Stimulated activated CD8-positive, alpha-beta memory T cell treated with anti-CD3 and anti-CD28 coated beads, Interleukin-4, amount 100 ng/mL, for 24 hours (primary cell): Measurements from ENCODE around the gene CAMK2B.
"Not testable (repeated sequence)": the region's sequence is repeated elsewhere in the genome, so short reads cannot be mapped to it uniquely, and the experiment has no call there.

Source experiments
- DNase-seq: peaks from one replicate; pipeline ENCODE4 v3.0.0-alpha.2; 2020; ENCODE audit warnings: low read depth

Gene CAMK2B

DNA sequence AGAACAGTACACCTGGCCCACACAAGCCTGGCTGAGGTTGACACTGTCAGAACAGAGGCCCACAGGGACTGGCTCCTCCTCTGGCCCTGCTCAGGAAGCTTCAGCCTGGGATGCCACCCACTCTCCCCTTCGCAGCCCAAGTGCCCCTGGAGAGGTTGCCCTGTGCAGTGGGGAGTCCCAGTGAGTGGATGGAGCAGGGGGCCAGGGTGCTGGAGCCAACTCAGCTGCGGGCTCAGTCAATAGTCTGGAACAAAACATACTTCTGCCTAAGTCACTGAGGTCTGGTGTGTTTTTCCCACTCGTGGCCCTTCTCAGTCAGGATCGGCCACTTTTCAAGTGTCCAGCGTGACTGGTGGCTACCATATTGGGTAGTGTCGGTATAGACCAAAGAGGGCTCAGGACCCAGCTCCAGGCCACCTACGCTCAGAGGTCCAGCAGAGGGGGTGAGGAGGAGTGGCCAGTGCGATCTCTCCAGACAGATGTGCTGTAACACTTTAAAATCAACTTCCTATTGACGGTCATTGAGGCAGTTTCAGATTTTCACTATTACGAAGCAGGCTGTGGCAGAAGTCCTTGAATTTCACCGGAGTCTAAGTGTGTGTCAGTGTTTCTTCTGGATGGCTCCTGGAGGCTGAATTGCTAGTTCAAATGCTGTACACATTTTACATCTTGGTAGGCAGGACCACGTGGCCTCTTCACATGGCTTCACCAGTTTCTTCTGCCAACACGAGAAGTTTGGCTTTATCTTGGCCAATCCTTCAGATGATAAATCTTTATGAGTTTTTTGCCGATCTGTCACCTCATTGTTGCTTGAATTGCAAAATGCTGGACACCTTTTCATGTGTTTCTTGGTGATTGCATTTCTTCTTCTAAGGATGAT, 135.2 kb downstream of the CAMK2B start:
- no peak for DNase-seq

DNA sequence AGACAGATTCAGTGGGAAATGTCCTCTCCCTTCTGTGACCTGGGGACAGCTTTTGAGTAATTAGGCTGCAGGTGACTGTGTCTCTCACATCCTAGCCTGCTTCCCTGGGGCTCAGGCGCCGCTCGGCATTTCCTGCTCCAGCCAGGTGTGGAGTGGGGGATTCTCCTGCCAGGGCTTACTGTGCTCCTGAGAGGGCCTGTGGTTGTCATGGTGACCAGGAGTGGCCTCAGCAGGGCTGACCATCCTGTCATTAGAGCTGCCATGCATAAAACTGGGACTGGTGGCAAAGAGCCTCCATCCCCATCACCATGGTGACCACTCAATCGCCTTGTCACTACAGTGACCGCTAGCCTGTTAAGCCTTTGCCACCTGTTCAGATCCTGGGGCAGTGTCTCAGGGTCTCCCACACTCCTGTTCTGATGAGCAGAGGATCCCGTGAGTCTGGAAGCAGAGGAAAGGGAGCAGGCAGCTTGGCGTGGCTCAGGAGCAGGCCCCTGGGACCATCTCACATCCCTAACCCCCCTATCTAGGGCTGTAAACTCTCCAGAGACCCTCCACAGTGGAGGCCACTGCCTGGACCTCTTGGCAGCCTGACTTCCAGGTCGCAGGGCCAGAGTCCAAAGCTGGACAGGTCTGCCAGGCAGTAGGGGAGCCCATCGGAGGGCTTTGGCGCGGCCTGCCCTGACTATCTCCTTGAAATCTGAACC, 136.0 kb downstream of the CAMK2B start, which contains the start of gene GCK:
Gene GCK, minus strand, starts transcription at position 154 of the 707 bp plus-strand sequence. CDS start 486 bp downstream, outside the sequence.
- no peak for DNase-seq

DNA sequence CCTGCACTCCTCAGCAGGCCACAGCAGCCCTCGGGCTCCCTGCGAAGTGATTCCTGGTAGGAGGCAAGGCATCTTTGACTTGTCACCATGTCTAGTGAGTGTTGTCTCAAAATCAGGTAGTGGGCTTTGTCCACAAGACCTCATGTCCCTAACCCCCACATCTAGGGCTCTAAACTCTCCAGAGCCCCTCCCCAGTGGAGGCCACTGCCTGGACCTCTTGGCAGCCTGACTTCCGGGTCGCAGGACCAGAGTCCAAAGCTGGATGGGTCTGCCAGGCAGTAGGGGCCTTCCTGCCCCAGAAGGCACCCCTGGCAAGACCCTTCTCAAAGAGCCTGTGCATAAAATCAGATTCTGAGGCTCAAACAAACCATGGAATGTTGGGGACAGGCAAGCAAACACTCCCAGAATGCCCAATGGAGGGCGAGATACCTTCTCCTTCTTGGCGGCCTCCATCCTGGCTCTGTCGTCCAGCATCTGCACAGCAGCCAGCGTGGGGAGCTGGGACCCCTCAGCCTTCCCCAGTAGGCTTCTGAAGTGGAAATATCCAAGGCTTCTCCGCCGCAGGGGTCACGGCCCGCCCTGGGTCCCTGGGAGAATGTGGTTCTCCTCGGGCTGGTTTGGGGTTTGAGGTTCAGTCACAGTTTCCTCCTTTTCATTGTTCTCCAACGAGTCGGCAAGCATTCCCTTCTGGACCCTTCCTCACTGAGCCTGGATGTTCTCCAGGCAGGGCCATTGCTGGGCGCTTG, 136.7 kb downstream of the CAMK2B start:
- no peak for DNase-seq

DNA sequence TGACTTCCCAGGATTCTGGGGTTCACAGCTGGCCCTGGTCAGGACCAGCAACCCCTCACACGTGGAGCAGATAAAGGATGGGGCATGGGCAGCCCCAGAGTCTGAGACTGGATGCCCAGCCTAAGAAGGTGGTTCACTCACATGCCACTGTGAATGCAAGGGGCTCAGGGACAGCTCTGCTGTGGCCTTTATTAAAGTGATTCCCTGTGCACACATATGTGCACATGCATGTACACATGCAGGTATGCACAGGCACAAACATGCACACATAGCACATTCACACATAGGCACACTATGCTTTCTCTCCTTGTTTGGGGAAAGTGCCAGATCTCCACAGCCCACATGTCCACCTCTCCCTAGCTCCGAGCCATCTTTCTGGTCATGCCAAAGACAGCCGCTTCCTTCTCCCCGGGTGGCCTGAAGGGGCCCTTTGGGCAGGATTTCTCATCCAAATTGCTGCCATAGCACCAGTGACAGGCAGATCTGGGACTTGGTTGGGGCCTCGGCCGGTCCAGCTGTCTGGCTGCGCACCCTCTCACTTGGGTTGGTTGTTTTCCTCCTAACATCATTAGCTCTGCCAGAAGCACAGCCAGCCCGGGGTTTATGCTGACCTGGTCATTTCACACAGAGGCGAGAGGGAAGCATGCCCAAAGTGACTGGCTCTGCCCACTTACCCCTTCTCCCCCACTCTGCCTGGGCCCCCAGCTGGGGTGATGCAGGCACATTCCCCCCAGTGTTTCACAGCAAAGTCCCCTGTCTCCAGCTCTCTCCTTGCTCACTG, 137.6 kb downstream of the CAMK2B start:
- DNase-seq = no peak

DNA sequence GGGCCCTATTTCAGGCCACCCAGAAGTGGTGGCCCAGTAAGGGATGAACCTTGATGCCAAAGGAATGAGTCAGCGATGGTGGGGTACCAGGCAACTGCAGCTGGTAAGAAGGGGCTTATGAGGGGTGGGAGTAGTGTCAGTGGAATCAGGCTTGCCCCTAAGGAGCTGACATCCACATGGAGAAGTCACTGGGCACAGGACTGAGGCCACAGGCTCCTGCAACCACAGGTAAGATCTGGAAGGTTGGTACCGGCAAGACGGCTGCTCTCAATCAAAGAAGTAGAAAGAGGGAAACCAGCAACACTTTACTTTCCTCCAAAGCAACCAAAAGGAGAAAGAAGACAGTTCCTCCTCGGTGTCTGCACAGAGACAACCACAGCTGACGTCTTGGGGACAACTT, 138.7 kb downstream of the CAMK2B start:
- no peak for DNase-seq

DNA sequence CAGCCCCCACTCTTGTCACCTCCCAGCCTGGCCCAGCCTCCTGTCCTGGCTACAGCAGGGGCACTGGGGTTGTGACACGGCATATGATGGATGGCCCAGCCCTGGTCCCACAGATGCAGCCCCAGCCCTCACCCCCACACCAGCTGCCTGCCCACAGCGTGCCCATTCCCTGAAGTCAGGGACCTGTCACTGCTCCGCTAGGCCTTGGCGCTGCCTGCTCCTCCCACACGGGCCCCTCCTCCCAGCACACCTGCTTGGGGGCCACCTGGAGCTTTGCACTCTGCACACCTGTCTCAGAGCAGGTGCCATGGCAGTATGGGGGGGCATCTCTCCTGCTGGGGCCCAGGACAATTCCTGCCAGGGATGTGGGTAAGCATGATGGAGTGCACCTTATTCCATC, 139.7 kb downstream of the CAMK2B start:
- DNase-seq = no peak

DNA sequence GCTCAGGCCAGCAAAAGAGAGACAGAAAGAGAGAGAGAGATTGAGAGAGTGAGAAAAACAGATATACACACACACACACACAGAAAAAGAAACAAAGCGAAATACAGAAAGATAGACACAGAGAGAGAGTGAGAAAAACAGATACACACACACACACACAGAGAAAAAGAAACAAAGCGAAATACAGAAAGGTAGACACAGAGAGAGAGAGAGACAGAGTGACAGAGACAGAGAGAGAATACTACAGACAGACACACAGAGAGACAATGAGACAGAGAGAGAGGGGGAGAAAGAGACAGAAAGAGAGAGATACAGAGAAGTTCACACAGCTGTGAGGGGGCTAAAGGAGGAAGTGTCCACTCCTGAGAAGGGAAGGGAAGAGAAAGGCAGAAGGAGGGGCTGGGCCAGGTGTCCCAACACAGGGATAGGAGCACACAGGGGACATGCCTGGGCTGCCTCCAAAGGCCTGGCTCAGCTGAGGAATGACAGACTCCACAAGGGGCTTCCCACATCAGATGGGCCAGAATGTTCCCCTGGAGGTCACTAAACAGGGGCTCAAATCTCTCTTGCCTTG, 140.4 kb downstream of the CAMK2B start:
- DNase-seq = no peak

DNA sequence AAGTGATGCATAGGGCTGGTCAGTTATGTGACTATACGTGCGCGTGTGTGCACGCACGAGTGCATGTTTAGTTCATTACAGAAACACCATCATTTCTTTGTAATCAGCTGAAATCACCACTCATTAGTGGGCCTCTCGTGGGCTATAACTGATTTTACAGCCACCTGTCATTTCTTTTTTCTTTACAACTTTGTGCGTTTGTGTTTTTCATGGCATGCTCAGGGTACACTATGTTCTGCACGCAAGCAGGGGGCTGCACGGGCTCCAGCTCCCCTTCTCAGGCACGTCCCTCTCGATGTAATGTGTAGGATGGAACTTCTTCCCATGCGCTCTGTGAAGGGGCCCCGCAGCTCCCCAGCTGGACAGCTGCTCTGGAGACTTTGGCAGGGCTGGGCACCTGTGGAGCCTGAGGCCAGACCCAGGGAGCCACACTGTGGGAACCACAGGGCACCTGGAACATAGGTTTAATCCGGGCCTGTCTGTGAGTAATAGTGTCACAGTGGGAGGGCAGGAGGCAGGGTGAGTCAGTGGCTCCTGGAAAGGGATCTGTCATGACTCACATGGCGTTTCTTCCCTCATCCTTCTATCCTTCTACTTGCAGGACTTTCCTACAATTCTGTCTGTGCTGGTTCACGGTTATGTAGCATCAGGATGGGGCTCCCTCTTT, 141.1 kb downstream of the CAMK2B start:
- DNase-seq = no peak

DNA sequence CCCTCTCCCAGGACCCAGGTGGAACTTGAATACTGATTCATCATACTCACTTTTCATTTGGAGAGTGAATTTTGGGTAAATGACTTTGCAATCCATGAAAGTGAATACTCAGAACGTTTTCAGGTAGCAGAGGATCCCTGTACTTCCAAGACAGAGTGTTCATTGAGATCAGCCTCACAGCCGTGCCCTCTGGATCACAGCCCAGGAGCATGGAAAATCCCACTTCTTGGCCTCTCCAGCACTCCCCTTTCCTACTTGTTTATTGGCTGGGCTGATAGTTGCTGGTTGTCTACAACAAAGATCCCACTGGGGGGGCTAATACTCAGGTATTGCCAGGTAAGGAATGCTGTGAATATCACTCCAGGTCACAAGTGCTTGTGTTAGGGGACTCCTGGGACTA, 142.0 kb downstream of the CAMK2B start:
- no peak for DNase-seq

DNA sequence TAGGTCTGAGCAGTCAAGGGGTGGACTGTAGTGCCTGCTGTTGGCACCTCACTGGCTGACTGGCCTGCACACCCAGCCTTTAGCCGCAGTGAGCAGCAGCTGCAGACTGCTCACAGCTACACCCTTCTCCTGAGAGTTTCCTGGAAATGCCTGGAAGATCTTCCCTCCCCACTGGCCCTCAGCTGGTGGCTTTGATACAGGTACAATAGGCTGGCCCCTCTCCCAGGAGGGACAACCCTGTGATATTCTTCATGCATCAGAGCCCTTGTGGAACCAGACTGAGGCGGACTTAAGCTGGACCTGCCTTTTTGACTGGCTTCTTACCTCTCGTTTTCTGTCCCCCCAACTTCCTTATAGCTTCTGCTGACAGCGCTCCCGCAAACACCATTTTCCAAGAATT, 142.6 kb downstream of the CAMK2B start:
- DNase-seq = no peak

DNA sequence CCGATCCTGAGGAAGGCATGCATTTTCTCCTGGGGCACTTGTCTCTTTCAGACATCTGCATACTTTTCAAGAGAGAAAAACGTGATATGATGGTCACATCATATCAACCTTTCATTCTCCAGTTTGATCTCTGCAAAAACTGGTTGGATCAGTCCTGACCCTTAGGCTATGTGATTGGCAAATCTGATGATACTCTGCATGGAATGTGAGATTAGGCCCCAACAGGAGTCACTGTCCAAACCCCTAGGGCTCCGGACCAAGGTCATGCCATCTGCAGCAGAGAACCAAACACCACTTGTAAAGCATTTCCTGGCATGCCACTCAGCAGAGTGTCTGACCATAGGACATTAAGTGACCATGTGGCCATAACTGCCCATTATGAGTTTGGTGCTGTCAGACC, 144.8 kb downstream of the CAMK2B start:
- no peak for DNase-seq

DNA sequence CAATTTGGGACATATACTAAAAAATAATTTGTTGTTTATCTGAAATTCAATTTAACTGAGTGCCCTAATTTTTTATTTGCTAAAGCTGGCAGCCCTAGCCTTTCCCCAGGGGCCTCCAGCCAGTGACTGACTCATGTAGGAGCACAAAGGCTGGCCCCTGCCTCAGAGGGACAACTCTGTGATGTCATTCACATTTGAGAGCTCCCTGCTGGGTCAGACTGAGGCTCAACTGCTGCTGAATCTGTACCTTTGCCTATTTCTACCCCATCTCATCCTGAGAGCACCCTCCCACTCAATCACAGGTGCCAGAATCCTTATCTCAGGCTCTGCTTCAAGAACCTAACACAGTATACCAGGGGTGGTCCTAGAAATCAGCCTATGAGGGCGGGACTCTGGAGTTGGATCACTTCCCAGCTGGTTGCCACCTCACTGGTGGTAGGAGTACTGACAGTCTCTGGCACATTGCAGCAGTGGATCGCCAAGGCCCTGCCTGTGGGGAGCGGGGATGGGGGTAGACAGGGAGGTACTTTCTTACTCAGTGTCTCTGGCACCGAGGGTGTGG, 147.7 kb downstream of the CAMK2B start:
- no peak for DNase-seq

DNA sequence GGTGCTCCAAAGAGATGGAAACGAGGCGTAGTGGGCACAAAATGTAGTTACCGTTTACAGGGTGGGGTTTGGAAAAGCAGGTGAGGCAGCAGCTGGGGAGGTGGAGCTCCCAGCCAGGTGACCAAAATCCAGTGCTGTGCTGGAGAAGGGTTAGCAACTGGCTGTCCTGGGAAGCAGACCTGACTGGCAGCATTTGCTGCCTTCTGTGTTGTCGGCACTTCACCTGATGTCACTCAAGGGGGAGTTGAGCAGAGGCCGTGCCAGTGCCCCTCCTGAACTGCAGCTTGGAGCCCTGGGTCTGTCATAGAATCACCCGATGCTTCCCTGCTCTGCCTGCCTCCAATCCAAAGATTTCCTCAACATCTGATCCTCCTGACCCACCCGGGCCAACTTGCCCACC, 148.9 kb downstream of the CAMK2B start:
- DNase-seq = no peak

DNA sequence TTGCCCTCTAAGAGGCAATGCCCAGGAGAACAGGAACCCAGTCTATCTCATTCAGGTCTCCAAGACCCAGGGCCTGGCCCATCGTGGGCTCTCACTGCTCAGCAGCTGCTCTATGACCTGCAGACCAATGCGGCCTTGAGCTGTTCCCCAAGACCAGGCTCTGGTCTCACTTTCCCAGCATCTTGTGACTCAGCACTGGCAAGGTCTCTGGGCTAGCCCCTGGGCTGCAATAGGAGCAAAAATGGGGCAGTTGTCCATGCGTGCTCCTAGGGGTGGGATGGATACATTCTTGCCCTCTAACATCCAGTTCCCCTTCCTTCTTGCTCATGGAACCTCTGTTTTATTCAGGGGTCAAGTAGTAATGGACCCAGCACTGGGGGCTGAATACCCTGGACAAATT, 149.7 kb downstream of the CAMK2B start:
- no peak for DNase-seq

DNA sequence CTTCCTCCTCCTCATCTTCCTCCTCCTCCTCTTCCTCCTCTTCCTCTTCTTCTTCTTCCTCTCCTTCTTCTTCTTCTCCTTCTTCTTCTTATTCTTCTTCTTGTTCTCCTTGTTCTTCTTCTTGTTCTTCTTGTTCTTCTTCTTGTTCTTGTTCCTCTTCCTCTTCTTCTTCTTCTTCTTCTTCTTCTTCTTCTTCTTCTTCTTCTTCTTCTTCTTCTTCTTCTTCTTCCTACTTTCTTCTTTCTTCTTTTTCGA, 150.8 kb downstream of the CAMK2B start:
- DNase-seq = not testable (repeated sequence)

DNA sequence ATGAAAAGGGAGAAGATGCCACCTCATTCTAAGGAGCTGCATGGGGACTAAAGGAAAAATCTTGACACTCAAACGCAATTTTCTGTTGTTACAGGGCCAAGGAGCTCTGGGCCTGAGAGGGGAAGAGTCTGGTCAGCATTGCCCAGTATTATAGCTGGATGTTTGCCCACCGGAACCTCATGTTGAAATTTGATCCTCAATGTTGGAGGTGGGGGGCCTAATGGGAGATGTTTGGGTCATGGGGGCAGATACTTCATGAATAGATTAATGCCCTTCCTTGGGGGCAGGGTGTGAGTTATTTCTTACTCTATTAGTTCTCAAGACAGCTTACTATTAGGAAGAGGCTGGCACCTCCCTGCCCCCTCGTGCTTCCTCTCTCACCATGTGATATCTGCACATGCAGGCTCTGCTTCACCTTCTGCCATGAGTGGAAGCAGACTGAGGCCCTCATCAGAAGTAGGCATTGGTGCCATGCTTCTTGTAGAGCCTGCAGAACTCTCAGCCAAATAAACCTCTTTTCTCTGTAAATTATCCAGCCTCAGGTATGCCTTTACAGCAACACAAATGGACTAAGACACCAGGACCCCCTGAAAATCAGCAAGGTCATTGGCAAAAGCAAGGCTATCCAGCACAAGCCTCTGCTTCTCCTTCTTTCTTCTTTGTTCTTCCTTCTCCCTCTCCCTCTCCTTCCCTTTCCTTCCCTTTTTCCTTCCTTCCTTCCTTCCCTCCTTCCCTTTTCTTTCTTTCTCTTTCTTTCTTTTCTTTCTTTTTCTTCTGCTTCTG, 151.3 kb downstream of the CAMK2B start:
- no peak for DNase-seq

DNA sequence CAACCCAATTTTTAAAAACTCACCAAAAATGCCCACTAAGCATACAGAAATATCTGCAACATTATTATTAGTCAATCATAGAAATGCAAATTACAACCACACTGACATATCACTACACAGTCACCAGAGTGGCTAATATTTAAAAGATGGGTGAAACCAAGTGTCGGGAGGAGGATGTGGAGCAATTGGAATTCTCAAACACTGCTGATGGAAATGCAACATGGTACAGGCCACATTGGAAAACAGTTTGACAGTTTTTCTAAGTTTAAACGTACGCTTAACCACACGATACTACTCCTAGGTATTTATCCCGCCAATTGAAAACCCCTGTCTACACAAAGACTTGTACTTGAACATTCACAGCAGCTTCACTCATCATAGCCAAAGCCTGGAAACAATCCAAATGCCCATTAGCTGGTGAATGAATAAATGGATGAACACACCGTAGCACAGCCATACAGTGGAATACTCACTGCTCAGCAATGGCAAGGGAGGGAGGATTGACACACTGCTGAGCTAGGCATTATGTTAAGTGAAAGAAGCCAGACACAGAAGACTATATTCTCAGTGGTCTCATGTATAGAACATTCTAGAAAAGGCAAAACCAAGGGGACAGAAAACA, 152.5 kb downstream of the CAMK2B start:
- DNase-seq = no peak

DNA sequence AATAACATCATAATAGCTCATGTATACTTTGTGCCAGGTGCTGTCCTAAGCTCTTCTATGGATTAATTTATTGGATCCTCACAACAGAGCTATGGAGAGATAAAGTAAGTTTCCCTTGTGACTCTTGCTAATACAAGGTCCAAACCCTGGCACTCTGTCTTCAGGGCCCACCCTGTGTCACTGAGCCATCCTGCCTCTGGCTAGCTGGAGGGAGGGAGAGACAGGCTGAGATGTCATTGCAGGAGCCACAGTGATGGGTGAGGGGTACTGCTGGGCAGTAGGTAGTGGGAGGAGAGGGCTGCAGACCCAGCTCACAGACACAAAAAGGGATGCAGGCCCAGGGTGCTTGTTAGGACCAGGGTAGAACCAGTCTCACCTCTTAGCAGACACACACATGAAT, 153.0 kb downstream of the CAMK2B start:
- DNase-seq = no peak

DNA sequence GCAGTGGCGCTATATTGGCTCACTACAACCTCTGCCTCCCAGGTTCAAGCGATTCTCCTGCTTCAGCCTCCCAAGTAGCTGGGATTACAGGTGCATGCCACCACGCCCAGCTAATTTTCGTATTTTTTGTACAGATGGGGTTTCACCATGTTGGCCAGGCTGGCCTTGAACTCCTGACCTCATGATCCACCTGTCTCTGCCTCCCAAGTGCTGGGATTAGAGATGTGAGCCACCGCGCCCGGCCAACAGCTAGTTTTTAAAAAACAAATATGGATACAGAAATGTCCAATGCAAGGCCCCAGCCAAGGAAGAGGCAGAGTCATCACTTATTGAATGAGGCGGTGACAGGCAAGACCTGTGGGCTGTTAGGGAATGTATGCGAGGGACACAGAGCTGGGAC, 153.5 kb downstream of the CAMK2B start:
- not testable (repeated sequence) for DNase-seq

DNA sequence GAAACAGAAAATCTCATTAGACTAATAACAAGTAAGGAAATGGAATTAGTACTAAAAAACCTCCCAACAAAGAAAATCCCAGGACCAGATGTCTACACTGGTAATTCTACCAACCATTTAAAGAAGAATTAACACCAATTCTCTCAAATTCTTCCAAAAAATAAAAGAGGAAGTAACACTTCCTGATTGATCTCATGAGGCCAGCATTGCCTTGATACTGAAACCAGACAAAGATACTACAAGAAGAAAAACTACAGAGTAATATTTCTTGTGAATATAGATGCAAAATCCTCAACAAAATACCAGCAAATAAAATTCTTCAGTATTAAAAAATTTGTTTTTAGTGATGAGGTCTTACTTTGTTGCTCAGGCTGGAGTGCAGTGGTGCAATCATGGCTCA, 157.5 kb downstream of the CAMK2B start:
- DNase-seq = no peak
